ENCODE results near the gene NXPH3.

Gene NXPH3

GRCh38 chr17:49630113-49630900, 54.6 kb downstream of the NXPH3 start:
- no peak for DNase-seq

- no peak for DNase-seq
These were observed 55.8 kb downstream of the NXPH3 start for GRCh38 chr17:49631496-49631895.
